HL-60/S4 treated with phorbol 12-myristate 13-acetate at 8.2 ng/mL for 4 days and 3 days (cell line): ENCODE results near the gene MYBL2.

Experiments used
- in situ Hi-C: fragments of 300-500 bp; cut with MboI; formaldehyde crosslinking; loops from 2 replicates; pipeline ENCODE4 v1.15.0; 2022; ENCODE audit warnings: low sequenced_read_pairs

Gene MYBL2

DNA sequence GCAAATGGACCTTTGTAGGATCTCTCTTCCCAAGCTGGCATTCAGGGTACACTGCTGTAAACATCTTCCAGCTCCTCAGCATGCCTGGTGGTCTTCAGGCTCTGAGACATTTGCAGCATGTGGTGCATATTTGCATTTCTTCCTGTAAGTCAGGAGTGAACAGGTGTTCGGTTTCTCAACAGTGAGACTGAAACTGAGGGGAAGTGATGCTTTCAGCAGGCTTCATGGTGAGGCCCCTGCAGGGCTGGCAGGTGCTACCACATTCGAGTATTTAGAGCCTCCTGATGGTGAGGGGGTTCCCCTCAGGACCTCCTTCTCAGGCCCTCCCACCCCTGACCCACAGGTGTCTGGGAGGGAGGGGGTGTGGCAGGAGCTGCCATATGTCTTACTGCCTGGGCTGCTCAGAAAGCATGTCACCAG lies 15.1 kb downstream of the MYBL2 start:
- in situ Hi-C loops = no loop called here

DNA sequence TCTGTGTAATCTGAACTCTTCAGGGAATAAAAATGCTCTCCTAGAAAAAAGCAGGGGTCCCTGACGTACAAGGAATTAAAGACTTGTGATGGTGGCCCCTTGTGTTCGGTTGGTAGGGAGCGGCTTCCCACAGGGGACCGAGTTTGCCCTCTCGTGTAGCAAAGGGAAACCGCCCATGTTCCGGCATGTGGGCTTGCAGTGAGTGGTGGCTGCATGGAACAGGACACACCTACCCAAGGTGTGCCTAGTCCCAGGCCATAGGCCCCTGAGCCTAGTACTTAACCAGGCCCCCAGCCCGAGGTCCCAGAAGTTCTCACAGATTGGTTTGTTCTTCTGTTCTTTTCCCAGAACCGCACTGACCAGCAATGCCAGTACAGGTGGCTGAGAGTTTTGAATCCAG lies 15.5 kb downstream of the MYBL2 start:
- in situ Hi-C loops = no loop called here

DNA sequence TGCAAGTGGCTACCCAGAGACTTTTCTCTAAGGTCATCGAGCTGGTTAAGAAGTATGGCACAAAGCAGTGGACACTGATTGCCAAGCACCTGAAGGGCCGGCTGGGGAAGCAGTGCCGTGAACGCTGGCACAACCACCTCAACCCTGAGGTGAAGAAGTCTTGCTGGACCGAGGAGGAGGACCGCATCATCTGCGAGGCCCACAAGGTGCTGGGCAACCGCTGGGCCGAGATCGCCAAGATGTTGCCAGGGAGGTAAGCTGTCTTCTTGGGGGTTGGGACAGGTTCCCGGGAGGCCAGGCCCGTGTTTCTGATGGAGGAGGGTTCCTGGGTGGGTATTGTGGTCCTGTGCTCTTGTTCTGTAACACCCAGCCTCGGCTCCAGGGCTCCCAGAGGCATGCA lies 19.9 kb downstream of the MYBL2 start:
- in situ Hi-C loops = no loop called here

DNA sequence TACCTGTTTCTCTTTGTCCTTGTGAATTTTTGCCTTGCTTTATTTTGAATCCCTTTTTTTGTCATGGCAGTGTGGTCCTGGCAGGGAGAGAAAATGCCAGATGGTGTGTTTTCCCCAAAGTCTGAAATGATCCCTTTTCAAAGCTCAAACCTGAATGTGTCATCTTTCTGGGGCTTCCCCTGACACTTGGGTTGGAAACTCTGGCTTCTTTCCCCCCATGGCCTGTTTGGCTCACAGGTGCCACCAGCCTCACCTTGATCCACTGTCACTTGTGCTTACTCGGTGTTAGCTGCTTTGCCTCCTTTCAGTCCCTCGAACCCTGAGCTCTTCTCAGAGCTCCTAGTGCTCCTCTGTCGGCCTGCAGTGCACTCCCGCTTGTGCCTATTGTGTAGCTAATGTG lies 22.3 kb downstream of the MYBL2 start:
- in situ Hi-C loops = no loop called here

DNA sequence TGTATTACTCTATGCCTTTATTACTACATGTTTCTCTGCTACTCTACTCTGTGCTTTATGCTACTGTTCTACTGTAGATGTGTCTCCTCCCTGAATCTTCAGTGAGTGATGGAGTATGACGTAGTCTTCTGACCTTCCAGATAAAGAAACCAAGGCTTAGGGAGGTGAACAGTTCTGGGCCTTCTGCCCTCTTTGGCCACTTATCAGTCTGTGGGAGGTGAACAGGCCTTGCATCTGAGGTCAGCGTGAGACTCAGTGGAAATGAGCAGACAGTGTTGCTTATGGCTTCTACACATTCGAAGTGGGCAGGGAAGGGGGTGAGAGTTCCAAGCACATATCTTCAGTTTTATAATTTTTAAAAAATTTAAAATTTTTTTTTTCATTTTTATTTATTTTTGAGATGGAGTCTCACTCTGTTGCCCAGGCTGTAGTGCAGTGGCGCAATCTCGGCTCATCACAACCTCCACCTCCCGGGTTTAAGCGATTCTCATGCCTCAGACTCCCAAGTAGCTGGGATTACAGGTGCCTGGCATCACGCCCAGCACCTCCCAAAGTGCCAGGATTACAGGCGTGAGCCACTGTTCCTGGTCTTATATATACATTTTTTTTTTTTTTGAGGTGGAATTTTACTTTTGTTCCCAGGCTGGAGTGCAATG lies 24.2 kb downstream of the MYBL2 start:
- in situ Hi-C loops = no loop called here

DNA sequence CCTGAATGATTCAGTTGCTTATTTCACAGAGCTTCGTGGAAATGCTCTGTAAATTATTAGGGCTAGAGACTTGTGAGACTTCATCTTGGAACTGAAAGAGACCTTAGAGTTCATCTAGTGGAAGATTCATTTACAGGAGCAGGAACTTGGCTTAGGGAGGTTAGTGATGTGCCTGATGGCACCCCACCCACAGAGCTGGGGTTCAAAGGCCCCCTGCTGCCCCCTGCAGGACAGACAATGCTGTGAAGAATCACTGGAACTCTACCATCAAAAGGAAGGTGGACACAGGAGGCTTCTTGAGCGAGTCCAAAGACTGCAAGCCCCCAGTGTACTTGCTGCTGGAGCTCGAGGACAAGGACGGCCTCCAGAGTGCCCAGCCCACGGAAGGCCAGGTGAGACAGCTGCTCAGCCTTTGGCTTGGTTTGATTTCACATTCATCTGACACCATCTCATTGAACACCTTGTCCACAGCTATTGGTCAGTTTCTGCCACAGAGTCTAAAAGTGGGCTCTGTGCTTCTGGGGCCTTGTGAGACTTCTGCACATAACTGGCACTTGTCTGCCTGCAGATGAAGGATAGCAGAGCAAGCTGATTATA lies 25.1 kb downstream of the MYBL2 start:
- in situ Hi-C loops = no loop called here

DNA sequence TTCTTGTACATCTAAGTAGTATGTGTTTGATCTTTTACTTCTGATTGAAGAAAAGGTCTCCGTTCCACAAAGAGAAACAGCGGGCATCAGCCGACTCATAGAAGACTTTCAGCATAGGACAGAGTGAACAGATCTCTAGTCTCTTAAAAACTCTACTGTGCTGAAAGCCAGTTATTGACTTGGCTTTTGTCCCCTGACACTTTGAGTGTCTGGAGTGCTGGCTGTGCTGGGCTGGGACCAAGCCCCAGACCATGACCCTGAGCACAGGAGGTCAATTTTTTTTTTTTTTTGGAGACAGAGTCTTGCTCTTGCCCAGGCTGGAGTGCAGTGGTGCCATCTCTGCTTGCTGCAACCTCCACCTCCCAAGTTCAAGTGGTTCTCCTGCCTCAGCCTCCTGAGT lies 27.8 kb downstream of the MYBL2 start:
- in situ Hi-C loops = no loop called here

DNA sequence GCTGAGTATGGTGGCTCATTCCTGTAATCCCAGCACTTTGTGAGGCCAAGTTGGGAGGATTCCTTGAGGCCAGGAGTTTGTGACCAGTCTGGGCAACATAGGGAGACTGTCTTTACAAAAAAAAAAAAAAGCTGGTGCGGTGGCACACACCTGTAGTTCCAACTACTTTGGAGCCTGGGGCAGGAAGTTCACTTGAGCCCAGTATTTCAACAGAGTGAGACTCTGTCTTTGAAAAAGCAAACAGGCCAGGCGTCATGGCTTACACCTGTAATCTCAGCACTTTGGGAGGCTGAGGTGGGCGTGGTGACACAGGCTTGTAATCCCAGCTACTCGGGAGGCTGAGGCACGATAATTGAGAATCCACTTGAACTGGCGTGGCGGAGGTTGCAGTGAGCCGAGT lies 28.7 kb downstream of the MYBL2 start:
- in situ Hi-C loops = no loop called here

DNA sequence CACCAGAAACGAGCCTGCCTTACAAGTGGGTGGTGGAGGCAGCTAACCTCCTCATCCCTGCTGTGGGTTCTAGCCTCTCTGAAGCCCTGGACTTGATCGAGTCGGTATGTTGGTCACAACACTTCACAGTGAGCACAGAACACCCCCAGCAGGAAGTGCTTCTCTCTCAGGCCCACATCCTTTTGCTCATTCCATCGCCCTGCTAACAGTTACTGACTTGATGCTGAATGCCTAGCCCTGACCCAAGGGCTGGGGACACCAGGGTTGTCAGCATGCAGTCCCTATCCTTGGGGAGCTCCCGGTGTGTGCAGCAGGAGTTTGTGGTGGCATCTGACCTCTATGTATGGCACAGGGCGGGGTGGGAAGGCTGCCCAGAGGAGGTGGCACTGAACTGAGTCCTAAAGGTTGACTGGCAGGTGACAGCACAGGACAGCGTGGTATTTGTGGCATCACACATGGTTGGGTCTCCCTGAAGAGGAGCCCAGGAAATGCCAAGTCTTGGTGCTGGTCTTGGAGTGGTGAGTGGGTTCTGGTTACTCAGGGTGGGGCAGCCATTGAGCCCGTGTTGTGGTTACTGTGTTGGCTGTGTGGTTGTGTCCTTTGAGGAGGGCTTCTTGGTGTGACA lies 33.1 kb downstream of the MYBL2 start:
- in situ Hi-C loops = no loop called here

DNA sequence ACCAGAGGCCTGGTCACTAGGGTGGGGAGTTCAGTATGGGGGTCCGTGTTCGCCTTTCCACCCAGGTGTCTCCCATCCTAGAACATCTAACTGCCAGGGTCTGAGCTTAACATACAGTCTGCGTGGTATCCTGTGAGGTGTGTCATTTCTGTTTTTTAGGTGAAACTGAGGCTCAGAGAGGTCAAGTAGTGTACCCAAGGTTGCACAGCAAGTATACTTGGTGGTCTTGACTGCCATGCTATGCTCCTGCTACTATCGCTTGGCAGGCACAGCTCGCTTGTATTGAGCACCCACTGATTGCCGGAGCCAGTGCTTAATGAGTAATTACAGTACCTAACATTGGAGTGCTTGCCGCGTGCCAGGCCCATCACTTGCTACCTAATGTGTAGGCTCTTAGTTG lies 33.7 kb downstream of the MYBL2 start:
- in situ Hi-C loops = no loop called here

DNA sequence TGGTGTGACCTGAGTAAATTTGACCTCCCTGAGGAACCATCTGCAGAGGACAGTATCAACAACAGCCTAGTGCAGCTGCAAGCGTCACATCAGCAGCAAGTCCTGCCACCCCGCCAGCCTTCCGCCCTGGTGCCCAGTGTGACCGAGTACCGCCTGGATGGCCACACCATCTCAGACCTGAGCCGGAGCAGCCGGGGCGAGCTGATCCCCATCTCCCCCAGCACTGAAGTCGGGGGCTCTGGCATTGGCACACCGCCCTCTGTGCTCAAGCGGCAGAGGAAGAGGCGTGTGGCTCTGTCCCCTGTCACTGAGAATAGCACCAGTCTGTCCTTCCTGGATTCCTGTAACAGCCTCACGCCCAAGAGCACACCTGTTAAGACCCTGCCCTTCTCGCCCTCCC lies 35.6 kb downstream of the MYBL2 start:
- in situ Hi-C loops = no loop called here

DNA sequence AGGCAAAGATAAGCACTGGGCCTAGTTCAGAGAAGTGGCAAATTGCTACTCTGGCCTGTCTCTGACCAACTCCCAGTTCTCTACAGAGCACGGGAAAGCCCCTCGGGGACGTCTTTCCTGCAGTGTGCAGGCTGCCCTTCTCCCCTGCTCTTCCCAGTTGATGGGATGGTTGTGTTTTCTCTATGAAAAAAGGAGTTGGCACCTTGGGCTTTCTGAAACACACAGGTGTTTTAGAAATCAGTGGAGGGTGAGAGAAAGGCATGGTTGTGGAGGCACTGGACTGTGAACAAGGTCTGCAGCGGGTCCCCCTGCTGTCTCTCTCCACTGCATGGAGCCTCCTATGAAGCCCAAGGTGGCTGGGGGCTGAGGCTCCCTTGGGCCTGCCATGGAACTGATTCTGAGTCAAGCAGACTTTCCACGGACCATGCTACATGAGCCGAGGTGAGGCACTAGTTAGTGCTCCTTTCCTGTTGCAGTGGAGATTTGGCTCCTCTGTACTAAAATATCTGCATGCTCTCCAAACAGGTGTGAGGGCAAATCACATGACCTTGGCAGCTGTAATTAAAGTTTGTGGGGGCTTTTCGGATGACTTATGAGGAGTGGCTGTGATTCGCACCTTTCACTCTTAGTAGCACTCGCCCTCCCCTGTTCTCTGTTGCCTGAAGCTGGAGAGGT lies 43.6 kb downstream of the MYBL2 start:
- in situ Hi-C loops = no loop called here

DNA sequence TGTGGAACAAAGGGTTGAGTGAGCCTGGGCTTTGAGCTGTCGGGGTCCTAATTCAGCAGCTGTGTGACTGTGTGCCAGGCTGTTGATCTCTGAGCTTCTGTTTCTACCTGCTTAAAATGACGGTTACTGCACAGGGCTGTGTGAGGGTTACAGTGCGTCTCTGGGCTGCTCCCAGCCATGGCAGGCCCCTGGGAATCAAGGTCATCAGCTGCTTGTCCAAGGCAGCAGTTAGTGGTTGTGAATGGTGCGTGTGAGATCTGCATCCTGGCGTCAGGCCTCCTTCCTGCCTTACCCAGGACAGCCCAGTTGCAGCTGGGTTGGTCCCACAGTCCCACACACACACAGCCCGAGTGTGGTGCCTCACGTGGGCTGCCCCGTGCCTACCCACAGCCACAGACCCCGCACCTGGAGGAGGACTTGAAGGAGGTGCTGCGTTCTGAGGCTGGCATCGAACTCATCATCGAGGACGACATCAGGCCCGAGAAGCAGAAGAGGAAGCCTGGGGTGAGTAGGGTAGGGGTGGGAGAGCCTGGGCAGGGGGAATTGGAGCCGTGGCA lies 44.3 kb downstream of the MYBL2 start:
- in situ Hi-C loops = no loop called here

DNA sequence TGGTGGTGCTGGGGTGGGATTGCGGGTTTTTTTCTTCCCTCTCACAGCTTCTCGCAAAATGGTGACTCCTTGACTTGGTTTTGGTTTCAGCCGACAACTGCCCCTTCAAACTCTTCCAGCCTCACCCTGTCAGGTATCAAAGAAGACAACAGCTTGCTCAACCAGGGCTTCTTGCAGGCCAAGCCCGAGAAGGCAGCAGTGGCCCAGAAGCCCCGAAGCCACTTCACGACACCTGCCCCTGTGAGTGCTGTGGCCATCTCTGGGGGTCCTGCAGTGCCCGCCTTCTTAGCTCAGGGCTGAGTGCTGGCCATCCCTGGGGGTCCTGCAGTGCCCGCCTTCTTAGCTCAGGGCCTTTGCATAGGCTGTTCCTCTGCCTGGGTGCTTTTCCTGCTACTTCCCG lies 48.1 kb downstream of the MYBL2 start:
- in situ Hi-C loops = no loop called here

DNA sequence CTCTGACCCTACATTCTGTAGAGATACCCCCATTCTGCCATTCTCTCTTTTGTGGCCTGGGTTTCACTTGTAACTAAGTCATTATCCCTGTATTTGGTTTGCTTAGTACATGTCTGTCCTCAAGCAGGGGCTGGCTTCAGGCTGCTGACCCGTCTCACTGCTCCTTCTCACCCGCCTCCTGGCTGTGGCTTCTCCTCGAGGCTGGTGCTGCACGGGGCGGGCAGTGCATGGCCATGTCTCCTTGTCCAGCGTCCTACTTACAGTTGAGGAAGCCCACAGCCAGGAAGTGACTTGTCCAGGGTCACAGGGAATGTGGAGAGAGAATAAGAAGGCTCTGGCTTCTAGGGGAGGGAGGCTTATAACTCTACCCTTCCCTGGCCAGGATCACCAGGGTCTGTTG lies 48.6 kb downstream of the MYBL2 start:
- in situ Hi-C loops = no loop called here

DNA sequence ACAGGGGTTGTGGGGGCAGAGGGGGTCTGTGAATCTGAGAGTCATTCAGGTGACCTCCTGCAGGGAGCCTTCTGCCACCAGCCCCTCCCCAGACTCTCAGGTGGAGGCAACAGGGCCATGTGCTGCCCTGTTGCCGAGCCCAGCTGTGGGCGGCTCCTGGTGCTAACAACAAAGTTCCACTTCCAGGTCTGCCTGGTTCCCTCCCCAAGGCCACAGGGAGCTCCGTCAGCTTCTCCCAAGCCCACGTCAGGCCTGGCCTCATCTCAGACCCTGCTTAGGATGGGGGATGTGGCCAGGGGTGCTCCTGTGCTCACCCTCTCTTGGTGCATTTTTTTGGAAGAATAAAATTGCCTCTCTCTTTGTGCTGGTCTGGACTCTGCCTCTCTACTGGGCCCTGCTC lies 49.2 kb downstream of the MYBL2 start:
- in situ Hi-C loops = no loop called here

DNA sequence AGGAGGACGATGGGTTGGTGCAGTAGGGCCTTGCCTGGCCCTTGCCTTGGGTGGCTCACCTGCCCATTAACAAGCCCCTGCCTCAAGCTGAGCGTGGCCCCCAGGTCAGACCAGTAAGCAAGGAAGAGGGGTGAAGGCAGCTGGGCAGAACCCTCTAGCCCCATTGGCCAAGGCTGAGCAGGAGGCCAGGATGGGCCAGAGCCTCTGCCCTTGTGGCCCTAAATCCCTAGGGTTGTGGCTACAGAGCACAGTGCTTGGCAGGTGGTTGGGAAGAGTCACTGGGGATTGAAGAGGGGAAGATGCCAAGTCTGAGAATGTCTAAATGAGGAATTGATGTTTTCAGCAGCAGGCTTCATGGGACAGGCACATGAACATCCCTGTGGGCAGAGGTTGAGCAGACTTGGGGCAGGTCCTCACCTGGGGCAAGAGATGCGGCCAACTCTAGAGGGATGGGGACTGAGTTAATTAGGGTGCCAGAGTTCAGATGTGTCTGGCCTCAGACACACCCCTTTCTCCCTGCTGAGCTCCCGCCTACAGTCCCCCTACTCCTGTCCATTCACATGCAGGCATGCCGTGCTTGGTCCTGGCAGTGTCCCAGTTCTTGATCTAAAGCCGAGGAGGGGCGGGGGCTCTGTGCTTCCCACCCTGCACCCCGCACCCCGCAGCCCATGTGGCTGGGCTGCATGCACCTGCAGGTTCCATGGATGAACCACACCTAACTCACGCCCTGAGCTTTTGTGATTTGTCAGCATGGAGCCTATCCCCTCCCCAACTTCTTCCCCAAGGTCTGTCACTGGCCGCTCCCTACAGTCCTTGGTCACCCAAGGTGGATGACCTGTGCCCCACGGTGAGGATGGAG lies 50.1 kb downstream of the MYBL2 start:
- in situ Hi-C loops = no loop called here

DNA sequence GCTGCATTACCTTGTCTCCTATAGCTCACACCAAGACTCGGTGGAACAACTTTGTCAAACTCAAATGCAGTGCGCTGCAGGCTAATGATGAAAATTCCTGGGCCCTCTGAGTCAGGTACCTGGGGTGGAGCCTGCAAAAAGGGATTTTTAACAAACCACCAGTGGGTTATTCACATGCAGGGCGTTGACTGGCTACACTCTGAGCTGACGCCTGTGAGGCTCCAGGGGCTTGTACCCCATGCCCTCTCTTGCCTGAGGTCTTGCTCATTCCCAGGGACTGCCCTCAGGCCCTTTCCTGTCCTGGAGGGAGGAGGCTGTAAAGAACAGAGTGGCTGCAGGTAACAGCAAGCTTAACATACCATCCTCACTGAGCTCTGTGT lies 50.7 kb downstream of the MYBL2 start:
- in situ Hi-C loops = no loop called here

DNA sequence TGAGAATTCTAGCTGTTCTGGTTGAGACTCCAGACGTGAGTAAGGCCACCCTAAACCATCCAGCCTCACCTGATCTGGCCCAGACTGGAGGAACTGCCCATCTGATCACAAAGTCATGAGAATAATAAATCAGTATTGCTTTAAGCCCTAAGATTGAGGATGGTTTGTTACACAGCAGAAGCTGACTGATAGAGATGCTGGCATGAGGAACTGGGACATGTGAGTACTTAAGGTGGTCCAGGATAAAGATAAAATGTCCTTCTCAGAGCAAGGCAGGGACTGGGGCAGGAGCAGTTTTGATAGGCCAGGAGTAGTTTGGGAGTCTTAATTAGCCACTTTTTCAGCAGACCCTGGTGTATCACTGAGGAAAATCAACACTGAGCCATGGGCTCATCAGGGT lies 53.1 kb downstream of the MYBL2 start:
- in situ Hi-C loops = no loop called here

DNA sequence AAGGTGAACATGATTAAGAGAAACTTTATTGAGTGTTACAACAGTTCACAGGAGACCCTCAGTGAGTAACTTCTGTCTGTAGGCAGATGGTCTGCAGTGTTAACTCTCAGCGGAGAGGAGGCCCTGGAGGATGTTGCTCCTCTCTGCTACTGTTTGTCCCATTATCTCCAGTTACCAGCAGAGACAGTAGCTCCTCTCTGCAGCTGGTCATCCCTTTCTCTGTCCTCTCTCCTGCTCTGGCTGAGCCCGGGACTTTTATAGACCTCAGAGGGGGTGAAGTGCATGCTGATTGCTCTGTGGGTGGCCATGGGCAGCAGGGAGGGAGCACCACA lies 54.1 kb downstream of the MYBL2 start:
- in situ Hi-C loops = no loop called here
